Thyroid gland (tissue), 4 donors: ENCODE results near the gene S1PR4.

ENCODE experiments used
- POLR2A ChIP-seq, 2 donors: fragments of 450-650 bp; IDR thresholded peaks; one replicate each; pipeline ENCODE4 v1.6.1; 2017; ENCODE audit warnings: antibody characterized with exemption in 2 of 2, mild to moderate bottlenecking in 2 of 2, moderate library complexity in 1 of 2
- TF ChIP-seq, protein P1 (sequence below), 6 experiments: fragments of 200-600 bp in 3 of 6; fragments of 450-650 bp in 3 of 6; sonication (generic) in 3 of 6; IDR thresholded peaks; one replicate each; pipeline ENCODE4 v1.5.1; 2016 to 2019; ENCODE audit warnings: antibody characterized with exemption in 6 of 6, mild to moderate bottlenecking in 2 of 6, inconsistent platforms in 1 of 6, moderate library complexity in 1 of 6

DNA sequence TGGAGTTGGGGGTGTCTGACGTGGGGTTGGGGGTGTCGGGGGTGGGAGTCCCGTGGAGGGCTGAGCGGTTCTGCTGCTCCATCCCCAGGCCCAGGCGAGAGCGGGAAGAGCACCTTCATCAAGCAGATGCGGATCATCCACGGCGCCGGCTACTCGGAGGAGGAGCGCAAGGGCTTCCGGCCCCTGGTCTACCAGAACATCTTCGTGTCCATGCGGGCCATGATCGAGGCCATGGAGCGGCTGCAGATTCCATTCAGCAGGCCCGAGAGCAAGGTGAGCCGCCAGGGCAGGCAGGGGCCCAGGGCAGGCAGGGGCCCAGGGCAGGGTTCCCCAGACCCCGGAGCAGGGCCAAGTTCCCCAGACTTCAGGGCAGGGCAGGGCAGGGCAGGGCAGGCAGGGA is 30.1 kb upstream of the S1PR4 start:
- TF ChIP-seq, protein P1, sequence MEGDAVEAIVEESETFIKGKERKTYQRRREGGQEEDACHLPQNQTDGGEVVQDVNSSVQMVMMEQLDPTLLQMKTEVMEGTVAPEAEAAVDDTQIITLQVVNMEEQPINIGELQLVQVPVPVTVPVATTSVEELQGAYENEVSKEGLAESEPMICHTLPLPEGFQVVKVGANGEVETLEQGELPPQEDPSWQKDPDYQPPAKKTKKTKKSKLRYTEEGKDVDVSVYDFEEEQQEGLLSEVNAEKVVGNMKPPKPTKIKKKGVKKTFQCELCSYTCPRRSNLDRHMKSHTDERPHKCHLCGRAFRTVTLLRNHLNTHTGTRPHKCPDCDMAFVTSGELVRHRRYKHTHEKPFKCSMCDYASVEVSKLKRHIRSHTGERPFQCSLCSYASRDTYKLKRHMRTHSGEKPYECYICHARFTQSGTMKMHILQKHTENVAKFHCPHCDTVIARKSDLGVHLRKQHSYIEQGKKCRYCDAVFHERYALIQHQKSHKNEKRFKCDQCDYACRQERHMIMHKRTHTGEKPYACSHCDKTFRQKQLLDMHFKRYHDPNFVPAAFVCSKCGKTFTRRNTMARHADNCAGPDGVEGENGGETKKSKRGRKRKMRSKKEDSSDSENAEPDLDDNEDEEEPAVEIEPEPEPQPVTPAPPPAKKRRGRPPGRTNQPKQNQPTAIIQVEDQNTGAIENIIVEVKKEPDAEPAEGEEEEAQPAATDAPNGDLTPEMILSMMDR (IDR thresholded peaks at IDR 0.05), result no peak
- no peak for TF ChIP-seq POLR2A (IDR thresholded peaks at IDR 0.05)
